ENCODE results near the gene HECW1.

The HECW1 gene

DNA sequence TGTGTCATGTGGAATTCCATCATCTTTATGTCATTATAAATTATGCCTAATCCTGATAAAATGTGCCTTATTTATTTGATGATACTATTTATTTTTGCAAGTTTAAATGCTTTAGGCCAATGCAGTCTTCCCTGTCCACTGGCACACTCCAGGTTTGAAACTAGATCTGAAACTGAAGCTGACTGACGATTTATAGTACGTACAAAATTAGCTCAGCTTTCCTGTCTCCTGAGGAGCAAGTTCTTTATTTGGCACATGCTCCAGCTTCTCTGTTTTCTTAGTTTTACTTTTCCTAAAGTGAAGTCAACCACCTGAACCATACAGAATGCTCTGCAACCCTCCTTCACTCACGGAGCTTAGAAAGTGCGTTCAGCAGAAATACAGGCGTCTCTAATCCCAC, 164.1 kb downstream of the HECW1 start:
- no peak for DNase-seq

DNA sequence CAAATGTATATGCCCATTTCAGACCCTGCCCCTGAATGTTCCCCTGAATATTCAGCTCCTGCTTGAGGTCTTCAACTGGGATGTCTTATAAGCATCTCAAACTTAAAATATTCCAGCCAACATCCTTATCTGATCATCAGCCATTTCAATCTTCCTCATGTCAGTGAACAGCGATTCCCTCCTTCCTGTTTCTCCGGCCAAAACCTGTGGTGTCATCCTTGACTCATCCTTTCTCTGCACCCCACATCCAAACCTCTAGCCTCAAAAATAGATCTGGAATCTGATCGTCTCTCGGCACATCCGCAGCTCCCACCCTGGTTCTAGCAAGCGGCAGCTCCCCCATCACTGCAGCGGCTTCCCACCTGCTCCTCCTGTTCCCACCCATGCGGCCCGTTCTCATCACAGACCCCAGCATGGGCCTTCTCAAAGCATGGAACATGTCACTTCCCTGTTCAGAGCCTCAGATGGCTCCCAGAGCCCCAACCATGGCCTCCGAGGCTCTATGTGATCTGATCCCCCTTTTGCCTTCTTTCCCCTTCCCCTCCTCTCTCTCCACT, 165.7 kb downstream of the HECW1 start:
- no peak for DNase-seq

DNA sequence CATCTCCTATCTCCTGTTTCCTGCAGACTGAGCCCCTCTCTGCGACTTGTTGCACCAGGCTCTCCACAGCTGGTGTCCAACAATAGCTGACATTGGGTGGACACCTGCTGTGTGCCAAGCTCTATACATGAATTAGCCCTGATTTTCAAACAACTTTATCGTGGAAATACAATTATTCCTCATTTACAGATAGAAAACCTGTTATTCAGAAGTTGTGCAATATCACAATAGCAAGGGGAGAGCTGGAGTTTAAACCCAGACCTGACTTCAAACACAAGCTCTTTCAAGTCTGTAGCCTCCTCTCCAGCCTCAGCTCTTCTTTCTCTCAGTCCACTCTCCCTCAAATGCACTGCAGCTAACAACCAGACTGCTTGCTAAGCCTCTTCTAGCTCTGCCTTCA, 168.8 kb downstream of the HECW1 start:
- DNase-seq: no peak

DNA sequence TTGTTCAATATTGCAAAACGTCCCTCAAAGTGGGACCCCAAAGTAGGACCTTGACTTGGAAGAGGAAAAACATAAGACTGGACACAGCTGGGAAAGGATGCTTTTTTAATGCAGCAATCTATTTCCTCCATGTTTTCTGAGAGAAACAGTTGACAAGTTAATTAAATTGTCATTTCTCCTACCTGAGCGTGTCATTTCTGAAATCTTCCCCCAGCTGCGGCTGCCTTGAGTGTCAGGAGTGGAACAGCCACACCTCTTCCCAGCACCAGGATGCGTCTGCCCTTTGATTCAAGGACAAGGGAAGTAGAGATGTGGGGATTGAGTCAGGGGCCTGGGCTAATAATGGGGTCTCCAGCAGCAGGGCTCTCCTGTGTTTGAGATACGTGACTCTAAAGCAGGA, 171.3 kb downstream of the HECW1 start:
- DNase-seq: no peak

DNA sequence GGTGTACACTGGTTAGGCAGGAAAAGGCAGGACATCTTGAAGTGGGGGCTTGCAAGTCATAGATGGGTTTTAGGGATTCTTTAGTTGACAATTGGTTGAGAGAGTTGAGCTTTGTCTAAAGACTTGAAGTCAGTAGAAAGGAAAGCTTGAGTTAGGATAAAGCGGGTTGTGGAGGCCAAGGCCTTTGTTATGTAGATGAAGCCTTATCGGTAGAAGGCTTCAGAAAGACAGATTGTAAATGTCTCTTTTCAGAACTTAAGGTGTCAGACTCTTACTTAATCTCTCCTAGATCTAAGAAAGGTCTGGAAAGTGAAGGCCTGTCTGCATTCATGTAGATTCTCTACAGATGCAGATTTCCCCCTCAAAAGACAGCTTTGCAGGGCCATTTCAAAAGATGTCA, 177.4 kb downstream of the HECW1 start:
- no peak for DNase-seq

DNA sequence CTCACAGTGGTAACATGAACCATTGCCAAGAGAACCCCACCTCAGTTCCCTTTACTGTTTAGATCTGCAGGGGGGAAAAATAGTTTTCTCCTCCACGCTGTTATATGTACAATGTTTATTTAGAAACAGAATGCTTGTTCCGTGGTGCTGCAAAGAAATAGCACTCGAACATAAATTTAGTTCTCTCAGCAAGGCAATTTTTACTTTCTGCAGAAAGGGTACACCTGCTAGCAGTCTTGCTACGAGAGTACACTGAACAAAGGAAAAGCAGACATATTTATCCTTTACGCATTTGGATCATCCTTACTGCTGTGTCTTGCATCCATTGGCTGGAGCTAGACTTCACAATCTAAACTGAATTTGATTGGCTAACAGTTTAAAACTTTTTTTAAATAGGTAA, 178.5 kb downstream of the HECW1 start:
- no peak for DNase-seq

DNA sequence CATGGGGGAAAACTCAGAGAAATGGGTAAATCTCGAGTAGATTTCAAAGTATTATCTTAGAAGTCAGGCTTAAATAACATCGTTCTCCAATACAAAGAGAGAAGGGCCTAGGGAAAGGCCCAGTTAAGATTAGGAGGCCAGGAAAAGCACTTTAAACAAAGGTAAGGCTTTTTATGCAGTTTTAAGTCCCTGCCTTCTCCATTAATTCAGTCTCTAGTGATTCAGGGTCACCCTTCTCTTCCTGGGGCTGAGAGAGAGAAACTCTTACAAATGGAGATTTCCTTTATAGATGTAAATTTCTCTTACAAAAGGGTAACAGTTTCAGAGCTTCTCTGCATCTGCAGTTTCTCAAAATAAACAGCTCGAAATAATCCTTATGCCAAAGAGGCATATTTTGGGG, 179.3 kb downstream of the HECW1 start:
- no peak for DNase-seq

DNA sequence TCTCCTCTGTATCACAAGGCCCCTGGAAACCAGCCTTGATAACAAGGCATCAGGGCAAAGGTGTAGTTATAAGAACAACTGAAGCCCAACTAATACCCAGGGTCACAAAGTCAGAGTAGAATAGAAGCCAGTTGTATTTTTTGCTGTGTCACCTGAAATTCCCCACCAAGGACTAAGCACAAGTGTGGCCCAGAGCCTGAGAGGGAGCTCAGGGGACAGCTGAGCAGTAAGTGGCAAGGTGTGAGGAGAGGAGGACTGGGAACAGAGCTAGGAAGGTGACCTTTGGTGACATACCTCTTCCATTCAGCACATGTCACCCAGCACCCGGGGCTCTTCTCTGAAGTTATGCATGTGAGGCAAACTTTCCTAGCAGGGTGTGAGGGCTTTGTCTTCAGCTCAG, 179.9 kb downstream of the HECW1 start:
- DNase-seq: no peak

DNA sequence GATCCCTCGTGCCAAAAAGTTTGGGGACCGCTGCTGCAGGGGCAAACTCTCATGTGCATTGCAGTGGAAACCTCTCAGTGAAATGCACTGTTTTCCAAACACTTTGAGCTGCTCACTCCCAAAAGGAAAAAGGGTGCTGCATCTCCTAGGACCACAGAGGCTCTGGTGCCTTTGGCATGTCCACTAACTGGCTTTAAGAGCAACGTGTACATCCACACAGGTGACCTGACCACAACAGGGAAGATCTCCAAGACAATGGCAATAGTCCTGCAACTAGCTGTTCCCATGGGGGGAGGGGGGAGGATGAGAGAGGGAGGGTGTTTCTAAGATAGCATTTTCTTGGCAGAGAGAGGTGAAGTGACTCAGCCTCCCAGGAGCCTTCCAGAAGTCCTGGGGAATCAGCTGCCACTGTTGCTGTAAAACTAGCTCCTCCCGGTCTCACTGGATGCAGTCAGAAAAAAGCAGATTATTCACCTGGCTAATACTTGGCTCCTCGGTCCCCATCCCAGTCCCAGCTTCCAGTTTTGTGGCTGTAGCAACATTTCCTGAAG, 181.7 kb downstream of the HECW1 start:
- DNase-seq: no peak

DNA sequence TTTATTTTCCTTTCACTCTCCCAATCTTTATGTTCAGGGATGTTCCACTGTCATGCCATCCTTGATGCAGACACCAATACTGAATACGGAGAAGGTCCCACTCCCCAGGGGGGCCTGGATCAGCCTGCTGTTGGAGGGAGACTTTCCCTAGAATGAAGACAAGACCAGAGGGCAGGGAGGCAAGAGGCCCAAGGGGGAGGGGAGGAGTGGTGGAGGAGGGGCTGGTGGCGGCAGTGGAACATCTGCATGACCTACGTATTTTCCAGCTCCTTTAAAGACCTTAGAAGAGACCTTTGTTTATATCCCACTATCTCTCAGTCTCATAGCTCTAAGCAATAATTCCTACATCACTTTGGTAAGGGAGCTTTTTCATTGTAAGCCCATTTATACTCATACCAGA, 183.0 kb downstream of the HECW1 start:
- no peak for DNase-seq

DNA sequence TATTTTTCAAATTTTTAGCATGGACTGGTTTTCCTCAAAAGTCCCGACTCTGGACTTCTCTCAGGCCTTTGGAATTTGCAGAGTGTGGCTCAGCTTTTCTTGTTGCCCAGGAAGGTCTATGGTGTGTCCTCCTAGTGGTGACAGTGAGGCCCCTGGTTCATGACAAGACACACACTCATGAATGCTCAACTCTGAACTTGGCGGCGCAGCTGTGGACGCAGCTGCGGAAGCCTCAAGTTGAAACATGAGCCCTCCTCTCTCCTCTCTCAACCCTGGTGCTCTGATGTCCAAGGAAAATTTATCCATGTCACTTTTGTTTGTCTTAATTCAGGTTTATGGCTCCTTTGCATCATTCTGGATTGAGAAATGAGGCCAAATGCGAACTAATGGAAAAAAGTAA, 183.9 kb downstream of the HECW1 start:
- DNase-seq: no peak

DNA sequence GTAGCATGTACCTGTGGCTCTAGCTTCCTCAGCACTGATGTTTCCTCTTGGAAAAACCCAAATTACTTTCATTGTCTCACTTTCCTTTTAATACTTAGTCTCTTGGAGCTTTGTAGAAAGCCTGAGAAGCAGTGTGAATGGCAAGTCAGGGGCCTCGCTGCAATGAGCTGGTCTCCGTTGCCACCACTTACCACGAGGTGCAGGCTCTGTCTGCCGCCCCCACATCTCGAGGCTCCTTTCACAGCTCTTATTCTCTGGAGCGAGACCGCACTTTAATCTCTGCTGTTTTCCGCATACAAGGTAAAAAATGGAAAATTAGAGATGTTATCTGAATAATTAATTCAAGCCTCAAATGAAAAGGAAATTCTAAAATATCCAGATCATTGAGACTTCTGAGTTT, 186.2 kb downstream of the HECW1 start:
- no peak for DNase-seq

DNA sequence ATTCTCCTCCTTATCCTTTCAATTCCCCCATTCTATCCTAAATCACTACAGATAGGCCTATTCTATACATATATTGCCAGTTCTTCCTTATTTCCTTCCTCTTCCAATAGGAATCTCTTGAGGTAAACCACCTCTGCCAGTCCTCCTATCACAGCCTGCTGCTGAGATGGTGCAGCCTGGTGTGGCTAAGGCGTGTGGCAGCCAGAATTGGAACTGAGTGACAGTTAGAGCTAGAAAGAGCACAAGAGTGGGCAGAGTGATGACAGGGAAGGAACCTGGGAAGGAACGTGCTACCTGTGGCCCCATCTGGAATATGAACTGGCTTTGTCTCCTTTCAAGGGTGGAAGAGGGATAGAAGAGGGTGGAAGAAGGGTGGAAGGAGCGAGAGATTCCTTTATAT, 187.7 kb downstream of the HECW1 start:
- no peak for DNase-seq

DNA sequence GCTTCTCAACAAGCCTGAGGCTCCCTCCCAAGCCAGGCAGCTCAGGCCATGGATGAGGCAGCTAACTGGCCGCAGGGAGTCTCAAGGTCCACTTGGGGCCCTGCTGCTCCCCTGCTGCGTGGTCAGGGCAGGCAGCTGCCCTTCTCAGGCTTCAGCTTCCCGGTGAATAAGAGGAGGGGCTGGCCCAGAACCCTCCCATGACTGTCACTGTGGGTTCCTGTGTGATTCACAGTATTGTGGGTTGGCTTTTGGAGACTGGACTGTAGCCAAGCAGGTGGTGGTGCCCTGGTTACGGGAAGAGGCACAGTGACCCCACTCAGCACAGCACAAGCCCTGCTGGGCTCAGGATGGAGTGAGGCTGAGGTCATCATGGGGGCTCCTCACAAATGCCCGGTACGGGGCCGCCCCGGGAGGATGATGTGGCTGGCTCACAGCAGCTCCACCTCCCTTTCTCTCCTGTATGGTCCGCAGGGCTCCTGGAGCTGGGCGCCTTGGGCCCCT, 189.8 kb downstream of the HECW1 start:
- DNase-seq: peak; percentile 19

DNA sequence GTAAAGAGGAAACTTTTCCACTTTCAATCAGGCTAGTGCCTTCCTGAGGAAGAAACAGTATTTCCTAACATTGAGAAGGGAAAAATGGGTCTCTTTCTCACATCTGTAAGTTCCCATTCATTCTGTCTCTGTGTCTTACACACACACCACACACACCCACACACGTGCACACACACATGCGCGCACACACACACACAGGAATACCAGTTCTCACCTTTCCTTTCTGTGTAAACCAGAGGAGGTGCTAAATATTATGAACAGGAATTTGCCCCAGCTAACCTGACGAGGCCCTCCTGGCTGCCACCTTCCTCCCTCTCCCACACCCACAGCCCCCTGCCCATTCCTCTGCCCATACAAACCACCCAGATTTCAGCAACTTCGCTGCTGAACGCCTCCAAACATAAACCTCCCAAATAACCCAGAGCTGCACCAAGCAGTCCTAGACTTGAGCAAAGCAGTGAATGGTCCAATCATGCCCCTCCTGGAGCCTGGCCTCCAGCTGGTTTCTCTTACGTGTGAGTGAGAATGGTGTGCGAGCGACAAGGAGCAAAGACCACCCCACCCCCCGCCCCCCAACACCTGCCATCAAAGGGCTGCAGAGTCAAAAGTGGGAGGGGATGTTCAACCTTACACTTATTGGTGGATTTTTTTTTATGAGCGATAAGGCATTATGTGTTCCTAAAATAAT, 190.5 kb downstream of the HECW1 start:
- DNase-seq: no peak

DNA sequence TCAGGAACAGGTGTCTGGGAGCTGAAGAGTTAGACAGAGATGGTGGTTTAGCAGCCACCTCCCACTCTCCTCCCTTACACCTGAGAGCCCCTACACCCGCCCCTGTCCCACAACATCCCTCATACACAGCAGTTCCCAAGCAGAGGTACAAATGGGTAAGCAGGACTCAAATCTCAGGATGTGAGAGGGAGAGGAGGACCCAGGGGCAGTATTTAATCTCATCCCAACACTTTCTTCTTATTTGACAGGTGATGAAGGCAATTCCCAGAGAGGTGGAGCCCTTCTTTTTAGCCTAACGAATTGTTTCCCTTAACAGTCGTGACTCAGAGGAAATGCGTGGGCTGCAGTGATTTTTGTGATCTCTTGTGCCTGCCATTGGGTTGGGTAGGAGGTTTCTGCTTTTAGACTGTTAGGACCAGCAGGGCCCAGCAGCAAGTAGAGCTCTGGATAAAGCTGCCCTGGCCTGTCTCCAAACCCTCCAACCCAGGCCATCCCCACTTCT, 191.3 kb downstream of the HECW1 start:
- DNase-seq: no peak

DNA sequence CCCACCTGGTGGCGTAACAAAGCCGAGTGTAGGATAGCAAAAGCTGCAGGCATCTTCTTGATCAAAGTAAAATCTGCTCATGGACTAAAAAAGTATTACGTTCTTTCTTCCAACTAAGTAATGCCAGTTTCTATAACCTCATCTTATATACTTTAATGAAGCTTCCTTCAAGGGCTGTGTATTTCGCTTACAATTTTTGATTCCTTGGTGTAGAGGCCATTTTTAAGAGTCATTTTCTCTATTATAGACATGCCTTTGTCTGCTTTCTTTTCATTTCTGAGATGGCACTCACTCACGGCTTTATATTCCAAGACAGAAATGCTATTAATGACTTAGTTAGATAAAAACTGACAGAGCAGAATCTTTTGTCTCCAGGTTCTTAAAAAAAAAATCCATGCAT, 194.0 kb downstream of the HECW1 start:
- DNase-seq: no peak

DNA sequence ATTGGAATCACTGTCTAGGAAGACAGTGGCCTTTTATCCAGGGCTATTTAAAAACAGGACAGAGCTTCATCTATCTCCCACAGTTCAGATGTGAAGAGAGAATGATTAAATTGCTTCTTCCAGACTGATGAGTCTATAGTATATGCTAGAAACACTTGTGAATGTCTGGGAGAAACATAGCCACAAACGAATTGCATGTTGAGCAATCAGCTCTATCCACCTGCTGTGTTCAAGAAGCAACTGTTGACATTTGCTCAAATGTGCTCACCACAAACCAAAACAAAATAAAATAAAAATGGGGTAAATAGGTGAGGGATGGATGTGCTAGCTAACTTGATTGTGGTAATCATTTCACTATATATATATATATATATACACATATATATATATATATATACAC, 195.1 kb downstream of the HECW1 start:
- DNase-seq: peak; percentile 21

DNA sequence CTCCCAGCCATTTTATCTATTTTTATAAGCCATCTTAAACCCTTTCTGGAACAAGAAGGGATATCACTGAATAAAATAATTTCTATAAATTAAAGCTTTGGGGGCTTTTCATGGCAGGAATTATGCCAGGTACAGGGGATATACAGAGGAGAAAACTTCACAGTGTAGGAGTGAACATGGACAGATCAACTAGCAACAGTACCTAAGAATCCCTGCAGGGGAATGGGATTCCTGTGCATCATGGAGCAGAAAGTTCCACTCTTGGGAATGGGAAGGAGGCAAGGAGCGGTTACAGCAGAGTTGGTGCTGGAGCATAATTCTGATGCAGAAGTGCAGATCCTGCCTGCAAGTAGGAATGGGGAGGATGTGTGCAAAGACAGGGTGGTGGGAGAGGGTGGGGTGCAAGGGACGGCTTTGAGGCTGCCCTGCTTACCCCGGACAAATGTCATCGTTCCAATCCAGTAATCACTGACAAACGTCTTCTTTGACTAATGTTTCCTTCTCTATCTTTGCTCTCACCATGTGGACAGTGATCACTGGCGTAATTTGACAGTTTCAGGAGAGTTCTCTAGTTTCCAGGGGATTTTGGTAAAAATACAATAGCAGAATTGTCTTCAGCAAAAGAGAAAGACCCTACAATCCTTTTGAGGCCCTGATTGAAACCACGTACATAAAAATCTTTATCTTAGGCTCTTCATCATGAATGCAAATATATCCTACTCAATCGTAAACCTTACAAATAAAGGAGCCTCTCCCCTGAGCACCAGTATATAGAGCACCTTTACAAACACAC, 196.7 kb downstream of the HECW1 start:
- DNase-seq: no peak

DNA sequence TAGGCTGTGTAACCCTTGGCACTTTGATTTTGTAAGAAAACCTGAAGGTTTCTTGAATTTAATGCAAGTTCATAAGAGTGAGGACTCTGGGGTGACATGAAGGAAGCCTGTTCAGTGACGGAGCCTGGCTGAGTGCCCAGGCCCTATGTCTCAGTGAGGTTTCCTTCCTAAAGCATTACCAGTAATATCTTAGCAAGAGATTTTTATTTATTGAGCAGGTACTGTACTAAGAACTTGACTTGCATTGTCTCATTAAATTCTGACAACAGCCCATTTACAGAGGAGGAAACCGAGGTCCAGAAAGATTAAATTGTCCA, 197.2 kb downstream of the HECW1 start:
- DNase-seq: no peak

DNA sequence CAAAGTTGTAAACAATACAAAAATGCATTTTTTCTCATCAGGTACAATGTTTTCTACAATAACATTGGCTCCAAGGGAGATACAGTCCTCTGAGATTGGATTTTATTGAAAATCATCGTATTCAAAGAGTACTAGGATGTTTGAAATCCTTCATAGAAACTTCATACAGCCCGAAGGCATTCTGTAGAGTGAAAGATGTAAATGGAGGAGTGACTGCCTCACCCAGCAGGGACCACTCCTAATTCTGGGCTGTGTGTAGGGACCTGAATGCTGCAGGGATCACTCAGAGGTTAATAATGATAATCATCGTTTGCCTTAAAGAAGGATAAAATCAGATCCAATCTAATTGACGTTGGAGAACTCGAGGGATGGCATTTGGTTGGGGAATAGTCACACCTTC, 198.6 kb downstream of the HECW1 start:
- DNase-seq: no peak

DNA sequence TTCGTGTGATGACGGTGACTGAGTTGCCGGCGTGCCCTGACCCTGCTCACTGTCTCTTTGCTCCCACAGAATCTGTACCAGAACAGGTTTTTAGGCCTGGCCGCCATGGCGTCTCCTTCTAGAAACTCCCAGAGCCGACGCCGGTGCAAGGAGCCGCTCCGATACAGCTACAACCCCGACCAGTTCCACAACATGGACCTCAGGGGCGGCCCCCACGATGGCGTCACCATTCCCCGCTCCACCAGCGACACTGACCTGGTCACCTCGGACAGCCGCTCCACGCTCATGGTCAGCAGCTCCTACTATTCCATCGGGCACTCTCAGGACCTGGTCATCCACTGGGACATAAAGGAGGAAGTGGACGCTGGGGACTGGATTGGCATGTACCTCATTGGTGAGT, 199.2 kb downstream of the HECW1 start:
- DNase-seq: no peak

DNA sequence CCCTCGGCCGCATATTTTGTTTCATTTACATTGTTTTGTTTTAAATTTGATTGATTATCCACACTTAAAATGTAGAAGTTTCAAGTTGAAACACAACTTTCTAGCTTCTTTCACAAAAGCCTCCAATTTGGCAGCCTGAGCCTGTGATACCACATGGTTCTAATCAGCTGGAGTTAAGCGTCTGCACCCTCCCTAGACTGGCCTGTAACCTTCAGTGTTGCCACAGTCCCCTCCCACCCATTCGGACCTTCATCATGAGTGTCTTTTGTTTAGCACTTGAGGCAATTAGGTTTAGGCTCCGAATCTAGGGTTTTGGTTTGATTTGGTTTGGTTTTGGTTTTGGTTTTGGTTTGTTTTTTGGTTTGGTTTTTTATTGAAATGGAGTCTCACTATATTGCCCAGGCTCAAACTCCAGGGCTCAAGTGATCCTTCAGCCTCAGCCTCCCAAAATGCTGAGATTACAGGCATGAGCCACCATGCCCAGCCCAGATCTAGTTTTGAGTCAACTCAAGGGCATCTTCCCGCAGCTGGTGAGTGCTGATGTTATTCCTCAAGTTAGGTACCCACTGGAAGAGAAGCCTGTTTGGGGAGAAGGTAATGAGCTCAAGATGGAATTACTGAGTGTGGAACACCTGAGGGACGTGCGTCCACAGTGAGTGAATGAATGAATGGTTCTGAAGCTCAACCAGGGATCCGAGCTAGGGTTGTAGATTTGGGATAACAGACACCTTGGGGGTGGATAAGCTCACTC, 201.4 kb downstream of the HECW1 start:
- DNase-seq: no peak

Data from MV-4-11 (cell line).